Epithelial cell of esophagus (primary cell): ENCODE results near the gene NXPE2.

Source experiments
- DNase-seq: peaks from one replicate; pipeline ENCODE4 v3.0.0; 2010; ENCODE audit warnings: low read depth
- H3K4me3 ChIP-seq: 2 replicates; pipeline ENCODE4 v1.5.1; 2011; ENCODE audit warnings: mild to moderate bottlenecking, low read length, control low read depth
- TF ChIP-seq, protein P1 (sequence below): IDR thresholded peaks from 2 replicates; pipeline ENCODE4 v1.5.1; 2011; ENCODE audit warnings: low read depth, mild to moderate bottlenecking, low read length, control low read depth, inconsistent platforms; ENCODE audit not compliant: insufficient read depth; ENCODE audit errors: missing control alignments

Gene NXPE2

DNA sequence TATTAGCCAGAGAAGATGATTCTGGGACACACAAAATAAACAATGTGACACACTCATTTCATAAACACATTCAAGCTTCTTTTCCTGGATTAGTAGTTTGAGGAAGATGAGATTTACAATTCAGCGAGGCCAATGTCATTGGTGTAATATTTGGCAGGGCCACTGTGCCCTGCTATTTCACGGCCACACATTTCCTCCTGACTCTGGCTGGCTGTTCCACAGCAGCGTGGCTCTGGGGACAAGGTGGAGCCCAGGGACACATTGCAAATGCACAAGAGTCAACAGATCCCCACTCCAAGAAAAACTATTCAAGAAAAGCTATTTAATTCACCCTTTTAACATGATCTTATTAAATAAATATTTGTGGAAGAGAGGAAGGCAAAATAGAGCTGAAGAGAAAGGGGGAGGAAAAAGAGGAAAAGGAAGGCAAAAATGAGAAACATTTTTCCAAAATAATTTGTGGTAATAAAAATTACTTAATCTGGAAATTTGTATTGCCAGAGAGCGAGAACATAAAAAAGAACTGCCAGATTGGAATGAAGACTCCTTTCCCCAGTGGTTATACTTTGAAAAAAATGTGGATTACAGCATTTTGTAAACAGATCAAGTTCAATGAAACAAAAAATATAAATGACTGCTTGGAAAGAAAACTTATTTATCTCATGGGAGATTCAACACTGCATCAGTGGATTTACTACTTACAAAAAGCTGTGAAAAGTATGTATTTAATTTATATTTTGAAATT lies 27.1 kb downstream of the NXPE2 start:
- no peak for DNase-seq
- TF ChIP-seq, protein P1, sequence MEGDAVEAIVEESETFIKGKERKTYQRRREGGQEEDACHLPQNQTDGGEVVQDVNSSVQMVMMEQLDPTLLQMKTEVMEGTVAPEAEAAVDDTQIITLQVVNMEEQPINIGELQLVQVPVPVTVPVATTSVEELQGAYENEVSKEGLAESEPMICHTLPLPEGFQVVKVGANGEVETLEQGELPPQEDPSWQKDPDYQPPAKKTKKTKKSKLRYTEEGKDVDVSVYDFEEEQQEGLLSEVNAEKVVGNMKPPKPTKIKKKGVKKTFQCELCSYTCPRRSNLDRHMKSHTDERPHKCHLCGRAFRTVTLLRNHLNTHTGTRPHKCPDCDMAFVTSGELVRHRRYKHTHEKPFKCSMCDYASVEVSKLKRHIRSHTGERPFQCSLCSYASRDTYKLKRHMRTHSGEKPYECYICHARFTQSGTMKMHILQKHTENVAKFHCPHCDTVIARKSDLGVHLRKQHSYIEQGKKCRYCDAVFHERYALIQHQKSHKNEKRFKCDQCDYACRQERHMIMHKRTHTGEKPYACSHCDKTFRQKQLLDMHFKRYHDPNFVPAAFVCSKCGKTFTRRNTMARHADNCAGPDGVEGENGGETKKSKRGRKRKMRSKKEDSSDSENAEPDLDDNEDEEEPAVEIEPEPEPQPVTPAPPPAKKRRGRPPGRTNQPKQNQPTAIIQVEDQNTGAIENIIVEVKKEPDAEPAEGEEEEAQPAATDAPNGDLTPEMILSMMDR, result no peak
- no peak overlapping the region for H3K4me3 ChIP-seq

DNA sequence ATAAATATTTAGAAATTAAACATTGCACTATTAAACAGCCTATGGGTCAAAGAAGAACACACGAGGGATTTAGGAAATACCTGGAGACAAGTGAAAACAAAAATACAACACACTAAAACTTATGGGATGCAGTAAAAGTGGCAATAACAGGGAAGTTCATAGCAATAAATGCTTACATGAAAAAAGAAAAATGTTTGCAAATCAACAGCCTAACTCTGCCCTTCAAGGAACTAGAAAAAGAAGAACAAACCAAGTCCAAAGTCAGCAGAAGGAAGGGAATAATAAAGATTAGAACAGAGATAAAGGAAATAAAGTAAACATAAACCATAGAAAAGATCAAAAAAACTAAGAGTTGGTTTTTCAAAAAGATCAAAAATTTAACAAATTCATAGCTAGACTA lies 31.6 kb downstream of the NXPE2 start:
- no peak overlapping the region for H3K4me3 ChIP-seq
- no peak for DNase-seq
- TF ChIP-seq, protein P1, result no peak

DNA sequence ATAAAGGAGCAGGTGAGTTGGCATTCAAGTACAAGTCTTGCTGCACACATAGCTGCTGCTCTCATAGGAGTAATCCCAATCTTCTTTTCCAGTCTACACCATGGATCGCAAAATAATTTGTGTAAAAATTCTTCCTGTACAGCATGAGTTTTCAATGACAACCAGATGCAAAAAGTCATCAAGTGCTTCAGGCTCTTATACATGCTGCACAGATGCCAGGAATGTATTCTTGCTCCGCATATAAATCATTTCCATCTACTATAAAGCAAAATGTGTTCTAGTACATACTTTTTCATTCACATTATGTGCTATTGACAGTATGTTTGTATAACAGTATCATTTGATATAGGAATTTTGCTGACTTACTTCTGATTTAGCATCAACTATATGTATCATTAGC lies 35.4 kb downstream of the NXPE2 start:
- TF ChIP-seq, protein P1, result no peak
- no peak overlapping the region for H3K4me3 ChIP-seq
- DNase-seq, result no peak

DNA sequence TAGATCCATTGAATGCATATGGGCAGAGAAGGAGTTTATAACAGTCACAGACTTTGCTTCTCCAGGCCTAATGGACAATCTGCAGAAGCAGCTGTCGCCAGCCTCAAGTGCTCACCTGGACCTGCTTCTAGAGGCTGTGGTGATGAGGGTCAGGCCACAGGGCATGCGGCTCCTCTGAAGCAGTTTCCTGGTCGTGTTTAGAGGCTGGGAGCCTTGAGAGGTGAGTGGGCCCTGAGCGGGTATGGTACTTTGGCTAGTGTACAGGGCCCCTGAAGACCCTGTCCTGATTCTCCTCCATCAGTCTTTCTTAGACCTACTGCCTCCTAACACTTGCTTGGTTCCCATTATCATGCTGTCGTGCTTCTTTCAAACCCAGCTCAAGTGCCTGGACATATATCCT lies 41.2 kb downstream of the NXPE2 start:
- no peak overlapping the region for H3K4me3 ChIP-seq
- no peak for DNase-seq
- TF ChIP-seq, protein P1, result no peak

DNA sequence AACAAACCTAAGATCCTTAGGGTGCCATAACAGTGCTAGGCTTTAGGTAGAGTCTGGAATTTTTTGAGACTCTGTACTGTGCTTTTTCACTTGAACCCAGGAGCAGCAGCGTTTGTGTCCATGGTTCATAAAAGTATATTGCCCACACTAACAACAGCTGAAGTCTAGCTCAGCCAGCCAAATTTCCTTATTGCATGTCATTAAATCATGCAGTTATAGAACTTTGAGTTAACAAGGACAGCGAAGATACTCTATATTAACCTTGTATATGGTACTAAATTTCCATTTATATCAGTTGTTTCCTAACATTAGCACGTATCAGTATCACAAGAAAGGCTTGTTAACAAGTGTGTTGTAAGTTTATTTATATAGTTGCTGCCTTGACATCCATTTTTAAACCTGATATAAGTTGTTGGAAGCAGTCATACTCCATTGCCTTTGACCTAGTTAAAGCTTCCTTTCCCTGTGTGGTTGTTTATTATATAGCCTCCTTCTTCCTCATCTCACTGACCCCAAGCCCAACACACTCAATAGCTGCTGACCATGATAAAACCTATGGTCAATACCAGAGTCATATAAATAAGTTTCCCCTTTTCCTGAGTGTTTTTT lies 46.7 kb downstream of the NXPE2 start:
- no peak overlapping the region for H3K4me3 ChIP-seq
- TF ChIP-seq, protein P1, result no peak
- no peak for DNase-seq

DNA sequence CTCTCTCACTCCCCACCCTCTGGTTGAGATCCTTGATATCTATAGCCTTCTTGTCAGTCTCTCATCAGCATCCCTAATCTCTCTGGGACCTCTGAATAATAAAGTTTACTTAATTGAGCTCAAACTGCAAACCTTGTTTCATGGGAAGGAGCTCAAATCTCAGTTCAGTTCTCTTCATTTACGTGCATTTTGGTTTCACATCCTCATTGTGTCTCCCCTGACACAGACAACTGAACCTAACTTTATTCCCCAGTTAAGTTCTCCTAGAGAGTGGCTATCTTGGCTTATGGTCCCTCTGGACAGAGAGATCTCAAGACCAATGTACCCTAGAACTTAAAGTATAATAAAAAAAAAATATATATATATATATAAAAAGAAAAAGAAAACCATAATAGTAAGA lies 47.3 kb downstream of the NXPE2 start:
- no peak for DNase-seq
- TF ChIP-seq, protein P1, result no peak
- no peak overlapping the region for H3K4me3 ChIP-seq

DNA sequence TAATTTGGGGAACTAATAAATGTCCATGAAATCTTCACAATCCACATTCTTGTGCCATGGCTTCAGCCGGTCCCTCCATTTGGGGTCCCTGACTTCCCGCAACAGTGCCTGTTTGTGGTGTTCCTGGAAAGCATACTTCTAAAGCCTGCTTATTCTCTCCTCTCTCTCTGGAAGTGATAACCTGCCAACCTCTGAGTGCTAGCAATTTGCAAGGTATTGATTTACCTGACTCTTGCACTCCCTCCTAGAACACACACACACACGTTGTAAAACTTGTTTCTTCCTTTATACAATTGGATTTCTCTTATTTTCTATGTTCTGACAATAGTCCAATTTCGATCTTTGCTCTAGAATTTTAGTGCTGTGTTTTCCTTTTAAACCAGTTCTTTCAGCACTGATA lies 58.5 kb downstream of the NXPE2 start:
- no peak overlapping the region for H3K4me3 ChIP-seq
- DNase-seq, result no peak
- TF ChIP-seq, protein P1, result no peak
